NCI-H1105 (cell line): ENCODE measurements around the gene MAP1S.

Source experiments
- DNase-seq: peaks from one replicate; lab custom pipeline; 2025; lab: John Stamatoyannopoulos, UW

MAP1S gene, protein sequence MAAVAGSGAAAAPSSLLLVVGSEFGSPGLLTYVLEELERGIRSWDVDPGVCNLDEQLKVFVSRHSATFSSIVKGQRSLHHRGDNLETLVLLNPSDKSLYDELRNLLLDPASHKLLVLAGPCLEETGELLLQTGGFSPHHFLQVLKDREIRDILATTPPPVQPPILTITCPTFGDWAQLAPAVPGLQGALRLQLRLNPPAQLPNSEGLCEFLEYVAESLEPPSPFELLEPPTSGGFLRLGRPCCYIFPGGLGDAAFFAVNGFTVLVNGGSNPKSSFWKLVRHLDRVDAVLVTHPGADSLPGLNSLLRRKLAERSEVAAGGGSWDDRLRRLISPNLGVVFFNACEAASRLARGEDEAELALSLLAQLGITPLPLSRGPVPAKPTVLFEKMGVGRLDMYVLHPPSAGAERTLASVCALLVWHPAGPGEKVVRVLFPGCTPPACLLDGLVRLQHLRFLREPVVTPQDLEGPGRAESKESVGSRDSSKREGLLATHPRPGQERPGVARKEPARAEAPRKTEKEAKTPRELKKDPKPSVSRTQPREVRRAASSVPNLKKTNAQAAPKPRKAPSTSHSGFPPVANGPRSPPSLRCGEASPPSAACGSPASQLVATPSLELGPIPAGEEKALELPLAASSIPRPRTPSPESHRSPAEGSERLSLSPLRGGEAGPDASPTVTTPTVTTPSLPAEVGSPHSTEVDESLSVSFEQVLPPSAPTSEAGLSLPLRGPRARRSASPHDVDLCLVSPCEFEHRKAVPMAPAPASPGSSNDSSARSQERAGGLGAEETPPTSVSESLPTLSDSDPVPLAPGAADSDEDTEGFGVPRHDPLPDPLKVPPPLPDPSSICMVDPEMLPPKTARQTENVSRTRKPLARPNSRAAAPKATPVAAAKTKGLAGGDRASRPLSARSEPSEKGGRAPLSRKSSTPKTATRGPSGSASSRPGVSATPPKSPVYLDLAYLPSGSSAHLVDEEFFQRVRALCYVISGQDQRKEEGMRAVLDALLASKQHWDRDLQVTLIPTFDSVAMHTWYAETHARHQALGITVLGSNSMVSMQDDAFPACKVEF

DNA sequence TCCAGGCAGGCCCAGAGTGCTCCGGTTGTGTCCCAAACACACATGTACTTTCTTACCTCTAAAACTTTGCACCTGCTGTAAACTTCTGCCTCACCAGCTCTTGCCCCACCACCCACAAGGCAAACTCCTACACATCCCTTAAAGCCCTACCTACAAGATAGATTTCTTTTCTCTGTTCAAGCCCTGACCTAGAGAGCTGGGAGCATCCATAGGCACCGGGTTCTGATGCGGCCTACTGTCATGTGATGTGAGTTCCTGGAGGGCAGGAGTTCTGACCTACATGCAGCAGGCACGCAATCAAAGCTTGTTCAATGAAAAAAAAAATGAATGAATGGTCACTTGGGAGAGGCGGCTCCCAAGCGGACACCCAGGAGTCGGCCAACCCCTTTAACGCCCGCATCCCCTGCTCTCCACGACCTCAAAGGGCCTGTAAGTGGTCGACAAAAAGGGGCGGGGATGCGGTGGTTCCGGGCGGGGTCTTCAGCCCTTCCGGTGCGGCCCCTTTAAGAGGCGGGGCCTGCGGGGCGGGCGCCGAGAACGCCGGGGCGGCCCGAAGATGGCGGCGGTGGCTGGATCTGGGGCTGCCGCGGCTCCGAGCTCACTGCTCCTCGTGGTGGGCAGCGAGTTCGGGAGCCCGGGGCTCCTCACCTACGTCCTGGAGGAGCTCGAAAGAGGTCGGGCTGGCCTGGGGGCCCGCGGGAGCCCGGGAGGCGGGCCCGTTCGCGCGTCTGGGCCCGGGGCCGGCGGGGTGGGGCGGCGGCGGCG is at the start of gene MAP1S:
Gene MAP1S (plus strand): TSS at position 534 of the 765 bp plus-strand sequence. CDS start 23 bp downstream, at position 557.
- peak; percentile 81 for DNase-seq

DNA sequence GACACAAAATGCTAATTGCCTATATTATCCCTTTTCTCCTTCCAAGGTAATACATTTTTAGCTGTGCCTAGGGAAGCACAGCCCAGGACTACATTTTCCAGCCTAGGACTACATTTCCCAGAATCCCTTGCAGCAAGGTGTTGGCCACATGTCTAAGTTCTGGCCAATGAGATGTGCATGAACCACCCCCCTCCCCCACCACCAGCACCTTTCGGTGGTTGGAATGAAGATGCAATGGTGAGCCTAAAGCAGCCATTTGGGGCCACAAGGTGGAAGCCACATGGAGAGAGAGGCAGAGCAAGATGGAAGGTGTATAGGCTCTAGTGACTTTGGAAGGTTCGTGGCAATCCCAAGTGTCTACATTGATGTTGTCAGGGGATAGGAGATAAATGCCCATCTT is 47.4 kb upstream of the MAP1S start:
- no peak for DNase-seq

- DNase-seq: no peak
These were observed 45.1 kb upstream of the MAP1S start for GRCh38 chr19:17673937-17674799.

DNA sequence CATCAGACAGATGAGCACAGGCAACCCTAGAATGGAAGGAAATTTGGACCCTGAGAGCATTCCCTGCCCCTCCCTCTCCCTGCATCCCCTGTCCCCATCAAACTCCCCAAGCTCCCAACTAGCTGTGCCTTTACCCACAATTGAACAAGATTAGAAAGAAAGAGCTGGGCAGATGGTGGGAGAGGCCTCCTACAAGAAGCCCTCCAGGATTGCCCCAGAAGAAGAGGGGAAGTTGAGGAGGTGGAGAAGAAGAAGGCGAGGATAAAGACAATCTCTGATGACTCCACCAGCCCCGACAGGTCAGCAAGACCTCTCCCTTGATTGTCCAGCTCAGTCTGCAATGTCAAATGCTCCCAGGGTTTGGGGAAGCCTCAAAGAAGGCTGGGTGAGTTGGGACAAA is 43.0 kb upstream of the MAP1S start:
- DNase-seq: no peak

GRCh38 chr19:17677002-17677401 is 42.3 kb upstream of the MAP1S start:
- no peak for DNase-seq

GRCh38 chr19:17678836-17679235 is 40.4 kb upstream of the MAP1S start:
- DNase-seq: no peak

DNA sequence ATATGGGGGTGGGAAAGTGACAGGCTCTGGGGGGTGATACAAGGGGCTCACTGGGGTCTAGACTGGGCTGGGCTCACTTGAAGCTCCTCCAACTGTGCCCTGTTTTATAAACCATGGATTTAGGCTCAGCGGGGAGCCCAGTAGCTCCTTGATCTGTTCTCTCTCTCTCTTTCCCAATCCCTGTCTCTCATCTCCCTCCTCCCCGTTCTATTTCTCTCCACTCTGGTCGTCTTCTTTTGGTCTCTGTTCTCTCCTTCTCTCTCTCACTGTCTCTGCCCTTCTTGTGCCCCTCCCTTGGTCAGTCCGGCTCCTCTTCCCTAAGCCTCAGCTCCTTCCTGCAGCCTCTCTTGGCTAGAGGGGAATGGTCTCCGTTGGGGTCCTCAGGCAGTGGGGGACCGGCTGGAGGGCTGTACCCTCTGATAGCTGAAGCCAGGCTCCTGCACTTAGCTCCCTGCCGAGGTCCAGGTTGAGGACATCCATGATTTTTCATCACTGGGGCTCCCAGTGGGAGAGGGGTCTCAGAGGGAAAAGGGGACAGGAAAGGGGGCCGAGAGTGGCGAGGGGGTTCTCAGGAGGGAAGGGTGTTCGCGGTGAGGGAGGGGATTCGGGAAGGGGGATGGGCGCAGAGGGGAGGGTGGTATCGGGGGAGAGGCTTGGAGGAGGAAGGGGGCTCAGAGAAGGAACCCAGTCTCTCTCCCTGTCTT is 39.6 kb upstream of the MAP1S start:
- DNase-seq: no peak

GRCh38 chr19:17680230-17680722 is 39.0 kb upstream of the MAP1S start:
- no peak for DNase-seq

GRCh38 chr19:17681505-17682125 is 37.7 kb upstream of the MAP1S start:
- DNase-seq: no peak

DNA sequence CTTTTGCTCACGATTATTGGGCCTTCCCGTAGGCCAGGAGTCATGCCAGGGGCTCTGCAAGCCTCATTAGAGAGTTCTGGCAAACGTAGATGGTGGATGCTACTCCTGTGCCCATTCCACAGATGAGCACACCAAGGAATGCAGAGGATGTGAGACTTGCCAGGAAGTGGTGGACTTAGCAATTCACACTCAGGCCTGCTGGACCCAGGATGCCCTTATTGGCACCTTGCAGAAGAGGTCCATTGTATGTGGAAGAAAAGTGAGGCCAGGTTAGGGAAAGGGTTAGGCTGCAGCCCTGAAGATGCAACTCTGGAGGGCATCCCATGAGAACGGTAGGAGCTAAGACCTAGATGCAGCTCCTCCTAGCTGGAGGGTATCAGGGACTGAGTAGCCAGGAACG is 37.0 kb upstream of the MAP1S start:
- no peak for DNase-seq

- no peak for DNase-seq
These were observed 36.2 kb upstream of the MAP1S start for GRCh38 chr19:17683078-17683477.

- DNase-seq: no peak
These were observed 35.0 kb upstream of the MAP1S start for GRCh38 chr19:17684256-17684655.

- no peak for DNase-seq
These were observed 33.7 kb upstream of the MAP1S start for GRCh38 chr19:17685451-17686022.

GRCh38 chr19:17686023-17686521 is 33.2 kb upstream of the MAP1S start:
- DNase-seq: no peak

DNA sequence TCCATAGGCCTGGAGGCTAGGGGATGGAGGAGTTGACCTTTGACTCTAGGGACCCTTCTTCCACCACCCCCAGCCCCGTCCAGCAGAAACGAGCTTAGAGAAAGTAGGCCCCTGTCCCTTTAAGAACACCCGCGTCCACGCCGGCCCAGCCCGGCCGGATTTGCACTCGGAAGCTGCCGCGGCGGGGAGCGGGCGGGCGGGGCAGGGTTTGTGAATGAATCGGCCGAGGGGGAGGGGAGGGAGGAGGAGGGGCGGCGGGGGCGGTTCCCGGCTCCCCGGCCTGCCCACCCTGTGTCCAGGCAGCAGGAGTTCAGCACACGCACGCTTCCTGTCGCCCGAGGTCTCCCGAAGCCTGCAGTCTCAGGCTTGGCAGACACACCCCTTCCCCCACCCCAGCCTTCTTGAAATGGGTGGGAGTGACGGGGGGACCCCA is 32.7 kb upstream of the MAP1S start:
- DNase-seq: peak; percentile 15

DNA sequence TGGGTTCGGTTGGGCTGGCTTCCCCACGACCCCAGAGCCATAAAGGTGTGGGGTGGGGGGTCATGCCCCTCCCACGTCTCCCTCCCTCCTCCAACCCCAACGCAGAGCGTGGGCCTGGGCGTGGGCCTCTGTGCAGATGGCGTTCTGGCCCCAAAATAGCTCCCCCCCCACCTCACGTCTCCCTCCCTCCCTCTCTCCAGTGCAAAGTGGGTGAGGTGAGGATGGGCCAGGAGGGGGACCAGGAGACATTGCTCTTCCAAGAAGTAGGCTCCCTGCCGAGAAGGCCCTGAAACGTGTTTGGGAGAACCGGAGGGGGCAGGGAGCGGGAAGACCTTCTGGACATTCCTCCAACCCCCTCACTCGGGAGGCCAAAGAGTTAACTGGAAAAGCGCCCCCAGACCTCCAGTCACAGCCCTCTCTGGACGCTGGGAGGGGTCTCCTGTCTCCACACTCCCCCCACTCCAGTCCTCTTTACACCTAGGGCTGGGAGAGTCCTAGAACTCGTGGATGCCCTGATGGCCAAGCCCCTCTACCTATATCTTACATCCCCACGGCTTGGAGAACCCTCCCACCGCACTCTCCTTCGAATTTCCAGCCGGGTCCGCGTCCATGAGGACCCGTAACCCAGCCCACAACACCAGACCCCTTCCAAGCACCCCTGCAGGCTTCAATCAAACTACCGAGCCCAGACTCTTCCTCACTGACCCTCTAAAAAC is 32.0 kb upstream of the MAP1S start:
- DNase-seq: no peak

GRCh38 chr19:17687857-17688784 is 31.2 kb upstream of the MAP1S start, which contains the start of gene UNC13A:
Gene UNC13A, minus strand, starts transcription at chr19:17688354. Its CDS starts 155 bp downstream, at chr19:17688199.
- DNase-seq: peak; percentile 54
